ENCODE data around the gene ADAM30.
A peak's percentile ranks its signal among the peaks of the same experiment; 100 is the strongest.
"Not testable (repeated sequence)": the region's sequence is repeated elsewhere in the genome, so short reads cannot be mapped to it uniquely, and the experiment has no call there.

ADAM30 gene

GRCh38 chr1:119873135-119874015 lies 22.9 kb downstream of the ADAM30 start:
- DNase-seq = no peak

DNA sequence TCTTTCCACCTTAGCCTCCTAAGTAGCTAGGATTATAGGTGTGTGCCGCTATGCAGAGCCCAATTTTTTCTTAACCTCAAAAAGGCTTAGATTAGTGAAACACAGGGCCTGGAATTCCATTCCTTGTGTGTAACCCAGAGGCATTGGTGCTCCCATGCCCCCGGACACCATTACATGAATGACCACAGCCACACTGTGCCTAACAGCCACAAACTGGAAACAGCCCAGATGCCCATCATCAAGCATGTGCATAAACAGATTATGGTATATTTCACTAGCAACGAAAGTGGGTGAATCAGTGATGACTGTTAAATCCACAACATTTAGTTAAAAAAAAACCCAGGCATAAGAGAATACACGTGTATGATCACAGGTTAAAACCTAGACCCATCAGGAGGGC lies 24.4 kb downstream of the ADAM30 start:
- DNase-seq = no peak

DNA sequence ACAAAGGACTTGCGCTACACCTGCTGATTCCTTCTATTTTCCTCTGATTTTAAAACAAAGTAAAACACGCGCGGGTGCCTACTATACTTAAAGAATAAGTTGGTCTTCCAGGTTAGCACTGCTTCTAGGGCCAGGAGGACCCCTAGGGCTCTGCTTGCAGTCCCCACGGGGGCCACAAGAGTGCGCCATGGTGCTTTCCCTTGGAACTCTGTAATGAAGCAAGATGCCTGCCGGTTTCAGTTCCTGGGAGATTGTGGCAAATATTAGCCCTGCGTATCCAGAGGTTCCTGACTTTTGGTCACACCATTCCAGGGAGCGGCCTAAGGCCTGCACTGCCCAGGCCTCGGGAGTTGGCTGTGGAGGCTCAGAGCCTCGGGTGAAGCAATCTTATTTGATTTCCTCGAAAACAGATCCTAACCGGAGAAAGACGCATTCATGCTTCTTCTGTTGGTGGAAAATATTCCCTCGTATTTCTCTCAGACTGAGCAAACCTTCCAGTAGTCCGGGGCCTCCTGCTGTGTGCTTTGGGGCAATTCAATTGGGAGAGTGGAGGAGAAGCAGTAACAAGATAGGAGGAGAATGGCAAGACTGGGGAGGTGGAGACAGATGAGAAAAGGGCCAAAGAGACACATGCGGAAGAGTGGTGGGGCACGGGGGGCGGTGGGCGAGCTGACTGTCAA lies 25.3 kb downstream of the ADAM30 start:
- peak; percentile 17 to 59 for DNase-seq

DNA sequence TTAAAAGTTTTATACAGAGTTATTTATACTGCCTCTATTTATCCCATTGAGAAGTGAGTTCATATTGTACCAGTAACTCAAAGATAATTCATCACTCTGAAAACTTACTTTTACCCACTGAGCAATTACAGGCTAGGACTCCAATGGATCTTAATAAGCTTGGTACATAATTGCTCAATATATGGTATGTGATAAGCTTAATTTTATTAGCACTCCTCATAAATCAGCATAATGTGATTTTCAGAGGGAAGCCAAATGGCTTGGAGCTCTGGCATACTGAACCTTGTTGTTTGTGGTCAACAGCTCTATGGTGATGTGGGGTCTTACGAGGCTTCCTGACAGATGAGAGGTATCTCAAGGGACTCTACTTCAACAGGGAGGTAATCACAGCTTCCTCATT lies 26.3 kb downstream of the ADAM30 start:
- DNase-seq = no peak

- no peak for DNase-seq
These were observed 28.1 kb downstream of the ADAM30 start for GRCh38 chr1:119868176-119868575.

DNA sequence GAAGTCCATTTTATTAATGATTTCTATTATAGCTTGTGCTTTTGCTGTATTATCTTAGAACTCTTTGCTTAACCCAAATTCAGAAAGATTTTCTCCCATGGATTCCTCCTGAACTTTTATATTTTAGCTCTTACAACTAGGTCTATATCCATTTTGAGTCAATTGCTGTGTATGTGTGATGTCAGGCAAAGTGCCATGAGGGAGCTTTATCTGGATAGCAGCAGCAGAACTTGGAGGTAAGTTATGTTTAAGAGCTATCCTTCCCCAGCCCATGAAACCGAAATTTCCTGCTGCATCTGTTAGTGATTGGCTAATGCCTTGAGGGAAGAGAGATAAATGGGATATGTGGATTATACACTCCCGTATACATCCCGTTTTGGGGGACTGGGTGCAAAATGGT lies 29.9 kb downstream of the ADAM30 start:
- DNase-seq = no peak

GRCh38 chr1:119865627-119866026 lies 30.7 kb downstream of the ADAM30 start:
- DNase-seq = no peak

GRCh38 chr1:119862276-119862675 lies 34.0 kb downstream of the ADAM30 start:
- DNase-seq = no peak

DNA sequence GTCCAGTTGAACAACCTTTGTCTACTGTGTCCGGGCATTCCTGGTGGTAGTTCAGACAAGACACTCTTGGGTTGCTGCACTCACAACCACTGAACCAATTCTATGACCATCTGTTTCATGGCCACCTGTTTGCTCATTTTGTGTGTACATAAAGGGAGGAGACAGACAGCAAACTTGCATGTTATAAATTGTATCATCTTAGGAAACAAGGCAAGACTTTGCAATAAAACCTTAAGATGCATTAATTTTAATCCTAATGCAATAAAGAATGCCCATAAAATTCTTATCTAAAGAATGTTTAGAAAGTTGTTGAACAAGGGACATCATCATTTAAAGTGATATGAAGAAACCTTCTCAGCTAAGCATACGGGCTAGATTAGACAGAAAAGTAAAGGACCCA lies 34.8 kb downstream of the ADAM30 start:
- no peak for DNase-seq

GRCh38 chr1:119859647-119860046 lies 36.7 kb downstream of the ADAM30 start:
- peak in 1 of 2 experiments; percentile 21 for DNase-seq

GRCh38 chr1:119858556-119859214 lies 37.6 kb downstream of the ADAM30 start:
- DNase-seq = not testable (repeated sequence)

- DNase-seq = no peak
These were observed 38.2 kb downstream of the ADAM30 start for GRCh38 chr1:119858126-119858525.

DNA sequence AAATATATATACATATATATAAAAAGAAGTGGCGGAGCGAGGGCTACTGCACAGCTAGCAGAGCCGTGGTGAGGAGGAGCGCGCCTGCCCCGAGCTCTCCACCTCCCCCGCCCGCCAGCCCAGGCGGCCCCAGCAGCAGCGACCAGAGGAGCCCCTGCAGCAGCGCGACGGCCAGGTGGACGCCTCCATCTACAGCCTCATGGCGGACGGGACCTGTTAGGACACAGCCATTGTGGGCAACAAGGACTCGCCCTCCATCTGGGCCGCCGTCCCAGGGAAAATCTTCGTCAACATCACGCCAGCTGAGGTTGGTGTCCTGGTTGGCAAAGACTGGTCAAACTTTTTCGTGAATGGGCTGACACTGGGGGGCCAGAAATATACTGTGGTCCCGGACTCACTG lies 43.2 kb downstream of the ADAM30 start:
- no peak for DNase-seq

DNA sequence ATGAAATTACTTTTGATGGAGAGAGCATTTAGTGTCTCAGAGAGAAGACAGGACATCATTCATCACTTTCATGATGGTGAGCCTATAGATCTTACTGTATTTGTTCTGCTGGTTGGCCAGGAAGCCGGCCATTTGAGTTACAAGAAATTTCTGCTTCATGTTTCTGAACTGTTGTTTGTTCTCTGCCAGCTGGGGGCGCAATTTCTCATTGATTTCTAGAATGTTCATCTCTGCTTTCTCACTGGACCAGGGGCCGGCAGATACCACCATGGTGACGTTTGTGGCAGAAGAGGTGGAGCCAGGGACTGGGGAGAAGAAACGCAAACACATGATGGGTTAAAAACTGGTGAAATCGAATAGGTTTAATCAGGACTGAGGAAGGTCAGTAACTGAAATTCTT lies 52.1 kb downstream of the ADAM30 start:
- DNase-seq = peak in 1 of 2 experiments; percentile 2

All from SW 1271 (cell line).